Muscle layer of colon (tissue), 2 donors: Measurements from ENCODE around the gene CTIF.

Experiments
- H3K27ac ChIP-seq: one replicate; pipeline ENCODE4 v1.7.0; 2013; ENCODE audit warnings: low read depth, mild to moderate bottlenecking, low read length, moderate library complexity
- H3K27me3 ChIP-seq, 2 donors: one replicate each; pipeline ENCODE4 v1.7.0; 2013; ENCODE audit warnings: low read length in 2 of 2, mild to moderate bottlenecking in 2 of 2; ENCODE audit not compliant: insufficient read depth in 2 of 2, control insufficient read depth in 1 of 2
- H3K36me3 ChIP-seq: one replicate; pipeline ENCODE4 v1.7.0; 2013; ENCODE audit warnings: mild to moderate bottlenecking, low read length; ENCODE audit not compliant: insufficient read depth
- H3K4me1 ChIP-seq: one replicate; pipeline ENCODE4 v1.7.0; 2013; ENCODE audit warnings: mild to moderate bottlenecking, low read length; ENCODE audit not compliant: insufficient read depth
- H3K4me3 ChIP-seq, 2 donors: one replicate each; pipeline ENCODE4 v1.7.0; 2013; ENCODE audit warnings: low read length in 2 of 2, low read depth in 1 of 2, mild to moderate bottlenecking in 1 of 2, moderate library complexity in 1 of 2
- H3K9ac ChIP-seq: one replicate; pipeline ENCODE4 v1.7.0; 2013; ENCODE audit warnings: low read length
- H3K9me3 ChIP-seq: one replicate; pipeline ENCODE4 v1.7.0; 2013; ENCODE audit warnings: mild to moderate bottlenecking, low read length
- donor health status: abdominal sarcoma.
- donor health status: Adenocarcinoma of cecum.

CTIF gene

DNA sequence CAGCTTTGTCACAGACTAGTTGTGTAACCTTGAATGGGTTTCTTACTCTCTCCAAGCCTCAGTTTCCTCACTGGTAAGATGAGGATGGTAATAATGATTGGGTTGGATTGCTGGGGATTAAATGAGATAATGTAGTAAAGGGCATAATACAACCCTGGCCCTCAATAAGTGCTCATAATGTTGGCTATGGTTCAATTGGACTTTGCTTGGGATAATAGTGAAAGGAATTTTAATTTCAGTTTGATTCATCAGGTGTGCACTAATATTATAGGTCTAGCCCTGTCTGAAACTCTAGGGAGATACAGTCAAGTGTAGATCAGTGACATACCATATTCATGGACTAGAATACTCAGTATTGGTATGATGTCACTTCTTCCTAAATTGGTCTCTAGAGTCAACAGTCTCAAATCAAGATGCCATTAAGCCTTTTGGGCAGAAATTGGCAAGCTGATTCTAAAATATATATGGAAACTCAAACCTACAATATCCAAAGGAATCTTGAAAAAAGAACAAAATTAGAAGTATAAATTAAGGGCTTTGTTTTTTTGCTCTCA is 250.5 kb downstream of the CTIF start:
- H3K9ac ChIP-seq: no peak overlapping the region
- H3K9me3 ChIP-seq: no peaks in the 10 kb centered on the region
- no peak overlapping the region for H3K27ac ChIP-seq
- H3K27me3 ChIP-seq: no peaks in the 10 kb centered on the region
- no peaks in the 10 kb centered on the region for H3K4me1 ChIP-seq
- H3K36me3 ChIP-seq: peaks cover 5% of the 10 kb centered on the region
- no peak overlapping the region for H3K4me3 ChIP-seq

GRCh38 chr18:48790226-48790863 is 251.5 kb downstream of the CTIF start:
- Histone ChIP-seq H3K36me3 (peaks cover 5% of the 10 kb centered on the region), H3K4me1 (no peaks in the 10 kb centered on the region), H3K9me3 (no peaks in the 10 kb centered on the region), H3K4me3 (no peak overlapping the region), H3K27me3 (no peaks in the 10 kb centered on the region), H3K9ac (no peak overlapping the region), H3K27ac (no peak overlapping the region)

- H3K4me1 ChIP-seq: no peaks in the 10 kb centered on the region
- H3K9me3 ChIP-seq: no peaks in the 10 kb centered on the region
- no peak overlapping the region for H3K9ac ChIP-seq
- peaks cover 5% of the 10 kb centered on the region for H3K36me3 ChIP-seq
- H3K27me3 ChIP-seq: no peaks in the 10 kb centered on the region
- no peak overlapping the region for H3K27ac ChIP-seq
- H3K4me3 ChIP-seq: no peak overlapping the region
These were observed 252.2 kb downstream of the CTIF start for GRCh38 chr18:48790869-48791635.

GRCh38 chr18:48791636-48792105 is 252.8 kb downstream of the CTIF start:
- H3K27ac ChIP-seq: no peak overlapping the region
- H3K4me3 ChIP-seq: no peak overlapping the region
- H3K9me3 ChIP-seq: no peaks in the 10 kb centered on the region
- H3K27me3 ChIP-seq: no peaks in the 10 kb centered on the region
- no peak overlapping the region for H3K9ac ChIP-seq
- H3K36me3 ChIP-seq: peaks cover 9% of the 10 kb centered on the region
- H3K4me1 ChIP-seq: no peaks in the 10 kb centered on the region

- Histone ChIP-seq H3K27me3 (no peaks in the 10 kb centered on the region), H3K4me3 (no peak overlapping the region), H3K27ac (no peak overlapping the region), H3K36me3 (peaks cover 10% of the 10 kb centered on the region), H3K9me3 (no peaks in the 10 kb centered on the region), H3K9ac (no peak overlapping the region), H3K4me1 (no peaks in the 10 kb centered on the region)
These were observed 253.3 kb downstream of the CTIF start for GRCh38 chr18:48792141-48792540.

DNA sequence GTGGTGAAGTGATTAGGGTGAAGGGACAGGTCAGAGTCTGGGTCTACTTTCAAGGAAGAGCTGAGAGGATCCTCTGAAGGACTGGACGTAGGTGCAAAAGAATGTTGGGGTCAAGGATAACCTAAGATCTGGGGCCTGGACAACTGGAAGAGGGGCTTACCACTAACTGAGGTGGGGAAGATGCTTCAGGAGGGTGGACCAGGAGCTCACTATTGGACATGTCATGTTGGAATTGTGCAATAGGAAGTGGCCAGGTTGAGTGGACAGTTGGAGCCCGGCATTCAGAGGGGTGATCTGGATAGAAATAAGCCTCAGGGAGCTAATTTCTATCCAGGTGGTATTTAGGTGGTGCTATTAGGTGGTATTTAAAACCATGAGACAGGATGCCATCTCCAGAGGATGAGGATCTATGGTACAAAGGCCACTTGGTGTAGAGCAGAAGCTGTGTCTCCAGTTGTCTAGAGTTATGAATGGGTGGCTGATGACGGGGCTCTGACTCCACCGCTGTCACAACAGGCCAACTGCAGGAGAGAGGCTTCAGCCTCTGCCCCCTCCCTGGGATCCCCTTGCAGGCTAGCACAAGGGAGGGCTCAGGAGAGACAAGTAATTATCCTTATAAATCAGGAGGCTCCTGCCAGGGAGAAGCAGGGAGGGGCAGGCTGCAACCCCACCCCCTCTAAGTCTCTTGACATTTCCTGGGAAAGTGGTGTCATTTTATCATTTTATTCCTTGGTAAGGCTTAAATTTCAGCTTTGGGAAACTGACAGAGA is 254.0 kb downstream of the CTIF start:
- Histone ChIP-seq H3K4me3 (no peak overlapping the region), H3K27me3 (no peaks in the 10 kb centered on the region), H3K9ac (no peak overlapping the region), H3K36me3 (peaks cover 10% of the 10 kb centered on the region), H3K9me3 (no peaks in the 10 kb centered on the region), H3K4me1 (peaks cover 5% of the 10 kb centered on the region), H3K27ac (no peak overlapping the region)

DNA sequence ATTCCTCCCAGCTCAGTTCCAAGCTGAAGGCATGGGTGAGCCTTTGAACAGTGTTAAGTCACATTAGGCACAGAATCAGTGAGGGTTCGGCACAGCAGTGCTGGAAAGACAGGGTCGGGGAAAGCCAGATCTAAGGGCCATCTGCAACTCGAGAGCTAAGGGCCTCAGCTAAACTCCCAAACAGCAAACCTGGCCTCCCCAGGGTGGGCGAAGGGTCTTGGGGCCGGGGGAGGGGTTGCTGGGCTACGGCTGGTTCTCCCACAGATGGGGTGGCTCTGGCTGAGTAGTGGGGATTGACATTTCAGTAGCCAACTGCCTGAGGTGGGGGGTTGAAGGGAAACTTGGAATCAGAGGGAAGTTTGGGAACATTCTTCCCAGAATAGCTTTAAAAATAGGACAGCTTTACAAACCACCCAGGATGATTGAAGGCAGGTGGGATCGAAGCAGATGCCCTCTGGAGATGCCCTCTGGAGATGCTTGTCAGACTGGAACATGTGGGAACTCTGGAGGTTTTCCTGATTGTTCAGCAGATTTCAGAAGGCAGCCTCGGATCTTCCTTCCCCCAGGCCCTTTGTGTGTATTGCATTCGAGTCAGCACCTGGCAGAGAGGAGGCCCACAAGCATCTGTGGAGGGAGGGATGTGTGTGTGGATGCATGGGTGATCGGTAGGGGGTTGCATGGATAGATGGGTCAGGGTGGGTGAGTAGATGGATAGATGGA is 255.6 kb downstream of the CTIF start:
- H3K9me3 ChIP-seq: no peaks in the 10 kb centered on the region
- peaks cover 6% of the 10 kb centered on the region for H3K36me3 ChIP-seq
- H3K27me3 ChIP-seq: no peaks in the 10 kb centered on the region
- H3K9ac ChIP-seq: no peak overlapping the region
- peaks cover 11% of the 10 kb centered on the region for H3K4me1 ChIP-seq
- H3K4me3 ChIP-seq: no peak overlapping the region
- H3K27ac ChIP-seq: no peak overlapping the region

- Histone ChIP-seq H3K4me3 (no peak overlapping the region), H3K36me3 (peaks cover 12% of the 10 kb centered on the region), H3K27me3 (no peaks in the 10 kb centered on the region), H3K9me3 (no peaks in the 10 kb centered on the region), H3K9ac (no peak overlapping the region), H3K4me1 (peaks cover 11% of the 10 kb centered on the region), H3K27ac (no peak overlapping the region)
These were observed 256.9 kb downstream of the CTIF start for GRCh38 chr18:48795696-48796095.

GRCh38 chr18:48796491-48797205 is 257.8 kb downstream of the CTIF start:
- Histone ChIP-seq H3K9me3 (no peaks in the 10 kb centered on the region), H3K36me3 (peaks cover 12% of the 10 kb centered on the region), H3K9ac (no peak overlapping the region), H3K27me3 (no peaks in the 10 kb centered on the region), H3K4me3 (no peak overlapping the region), H3K4me1 (peaks cover 11% of the 10 kb centered on the region), H3K27ac (no peak overlapping the region)

GRCh38 chr18:48797841-48798255 is 259.0 kb downstream of the CTIF start:
- no peaks in the 10 kb centered on the region for H3K9me3 ChIP-seq
- no peaks in the 10 kb centered on the region for H3K27me3 ChIP-seq
- H3K4me3 ChIP-seq: no peak overlapping the region
- peak overlapping the region; percentile 19 for H3K27ac ChIP-seq
- H3K9ac ChIP-seq: no peak overlapping the region
- peaks cover 12% of the 10 kb centered on the region for H3K36me3 ChIP-seq
- peaks cover 11% of the 10 kb centered on the region for H3K4me1 ChIP-seq
